Measurements from ENCODE around the gene ADCY3. TPM values are rescaled to one million over a fixed set of nuclear protein-coding genes. Genes with fewer than 3 reads are reported as not detected.
A peak's percentile ranks its signal among the peaks of the same experiment; 100 is the strongest.

The ADCY3 gene
- total and polyA plus RNA-seq, 2 of the 4 experiments (the other 2 are of a cell fraction) = 17.4 to 46.1 TPM

GRCh38 chr2:24842081-24843050 lies 77.7 kb downstream of the ADCY3 start:
- no peak overlapping the region for H3K9ac ChIP-seq (ENCODE audit: low read depth, low read length)
- no peak overlapping the region for H2AFZ ChIP-seq (replicated peaks; ENCODE audit: low read length, poor library complexity)
- H4K5ac ChIP-seq (ENCODE audit: low read depth, low read length) = no peak overlapping the region
- H2BK15ac ChIP-seq (ENCODE audit: low read depth, low read length) = no peak overlapping the region
- peak overlapping the region; percentile 70 for H2AK9ac ChIP-seq (replicated peaks; ENCODE audit: low read depth, low read length, poor library complexity)
- no peaks in the 10 kb centered on the region for H3K27me3 ChIP-seq (ENCODE audit: control insufficient read depth, insufficient read depth, low read length)
- no peaks in the 10 kb centered on the region for H3K9me1 ChIP-seq (ENCODE audit: insufficient read depth, low read length)
- no peak overlapping the region for H3K14ac ChIP-seq (replicated peaks; ENCODE audit: low read depth, low read length)
- no peak for ATAC-seq (ENCODE audit: low read depth)
- dilution Hi-C loops (cut with HindIII; ENCODE audit: low sequenced_read_pairs, unreplicated experiment) (no loop called here), intact Hi-C loops (cut with micrococcal nuclease) (no loop called here), in situ Hi-C loops (cut with MboI; ENCODE audit: low sequenced_read_pairs) (loop anchor here (10.0 kb wide), 1 partner anchor 292 kb away; no protein-coding TSS in a partner anchor)
- TF ChIP-seq MXI1 (IDR thresholded peaks at IDR 0.05; ENCODE audit: borderline replicate concordance, low read depth, low read length) = no peak
- no peak for TF ChIP-seq USF2 (IDR thresholded peaks at IDR 0.05; ENCODE audit: low read depth, low read length)
- TF ChIP-seq RAD21 (IDR thresholded peaks at IDR 0.05; ENCODE audit: low read length) = no peak
- TF ChIP-seq NFE2L2 (IDR thresholded peaks at IDR 0.05; ENCODE audit: low read depth, low read length) = no peak
- no peak for TF ChIP-seq BHLHE40 (IDR thresholded peaks at IDR 0.05; ENCODE audit: low read depth, low read length)
- H2BK20ac ChIP-seq (ENCODE audit: low read depth, low read length) = no peak overlapping the region
- no peak overlapping the region for H3K27ac ChIP-seq (ENCODE audit: insufficient read depth, low read length)
- CTCF ChIA-PET = no interaction called here
- H2AK5ac ChIP-seq (ENCODE audit: low read depth, low read length) = no peak overlapping the region
- no peak overlapping the region for H2BK5ac ChIP-seq (ENCODE audit: low read depth, low read length, poor library complexity, severe bottlenecking)
- no peak overlapping the region for H2BK120ac ChIP-seq (ENCODE audit: low read depth, low read length)
- H3K4ac ChIP-seq (ENCODE audit: low read depth, low read length) = no peak overlapping the region
- H3K18ac ChIP-seq (ENCODE audit: low read depth, low read length) = no peak overlapping the region
- H4K8ac ChIP-seq (ENCODE audit: low read depth in 2 of 2, low read length in 2 of 2) = no peak overlapping the region
- H3K4me3 ChIP-seq (ENCODE audit: insufficient read depth, low read depth, low read length) = no peak overlapping the region
- H3K9me3 ChIP-seq (ENCODE audit: control insufficient read depth, insufficient read depth, low read length) = no peaks in the 10 kb centered on the region
- no peak overlapping the region for H3K4me2 ChIP-seq (ENCODE audit: low read depth, low read length)
- H4K91ac ChIP-seq (ENCODE audit: insufficient read depth, low read depth, low read length) = no peak overlapping the region
- H3K56ac ChIP-seq (ENCODE audit: extremely low read depth, insufficient read depth, low read length) = no peak overlapping the region
- DNase-seq = no peak
- no peaks in the 10 kb centered on the region for H3K4me1 ChIP-seq (ENCODE audit: control insufficient read depth, insufficient read depth, low read length)
- H3K79me1 ChIP-seq (ENCODE audit: low read depth in 1 of 2, low read length in 2 of 2) = no peaks in the 10 kb centered on the region
- peaks cover 30% of the 10 kb centered on the region for H3K36me3 ChIP-seq (ENCODE audit: control insufficient read depth, insufficient read depth, low read length)
- POLR2A ChIA-PET (ENCODE audit: unreplicated experiment) = no interaction called here
- H3K23ac ChIP-seq (ENCODE audit: low read depth, low read length) = no peak overlapping the region
- 95% methylated on average over 34 of the region's 39 CpGs; no CpG with 5 or more reads in 1 of the 2 experiments for WGBS, 2 experiments (ENCODE audit: extremely low coverage in 2 of 2, insufficient read length in 1 of 2)
- no peaks in the 10 kb centered on the region; the same call in 1 of the 2 replicates for H4K20me1 ChIP-seq (ENCODE audit: insufficient read depth, low read length)
- BruUV-seq (replicated peaks) = no TSS peak

Data from IMR-90 (cell line).